IPS-11a (cell line): ENCODE results near the gene KDM2A.
"Not testable (repeated sequence)": the region's sequence is repeated elsewhere in the genome, so short reads cannot be mapped to it uniquely, and the experiment has no call there.

Source experiments
- H3K4me3 ChIP-seq: one replicate; pipeline ENCODE4 v1.5.1; 2013; ENCODE audit warnings: low read depth, low read length, control low read depth

KDM2A gene

DNA sequence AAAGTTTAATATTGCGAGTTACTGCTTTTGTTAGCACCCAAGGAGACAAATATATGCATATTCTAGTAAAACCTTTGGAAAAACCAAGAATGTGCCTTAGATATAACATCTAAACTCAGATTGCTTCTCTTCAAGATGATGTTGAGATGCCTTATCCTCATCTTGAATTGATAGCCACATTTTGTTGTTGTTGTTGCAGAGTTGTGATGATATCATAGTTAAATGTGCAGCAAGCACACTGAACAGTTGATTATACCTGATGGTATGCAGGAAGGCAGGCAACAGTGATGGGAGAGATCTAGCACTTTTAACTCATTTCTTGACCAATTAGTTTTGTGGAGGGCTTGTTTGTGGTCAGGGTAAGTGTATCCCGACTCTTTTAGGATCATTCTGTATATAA, 48.0 kb downstream of the KDM2A start:
- no peak overlapping the region for H3K4me3 ChIP-seq

DNA sequence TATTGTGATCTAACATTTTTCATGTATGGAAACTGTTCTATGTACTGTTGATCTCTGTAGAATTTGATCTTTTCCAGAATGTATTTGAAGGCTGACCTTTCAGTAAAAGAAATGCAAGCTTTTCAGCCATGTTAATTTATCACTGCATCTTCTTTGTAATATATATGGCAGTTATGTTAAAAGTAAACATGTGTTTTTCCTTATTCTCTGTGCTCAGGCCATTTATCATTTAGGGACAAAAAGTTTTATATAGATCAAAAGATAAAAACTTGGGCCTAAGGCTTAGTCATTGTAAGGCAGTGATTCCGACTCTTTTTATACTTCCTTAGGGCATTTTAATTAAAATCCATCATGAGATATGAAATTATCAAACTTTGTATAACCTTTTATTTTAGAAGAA, 48.7 kb downstream of the KDM2A start:
- H3K4me3 ChIP-seq = no peak overlapping the region

DNA sequence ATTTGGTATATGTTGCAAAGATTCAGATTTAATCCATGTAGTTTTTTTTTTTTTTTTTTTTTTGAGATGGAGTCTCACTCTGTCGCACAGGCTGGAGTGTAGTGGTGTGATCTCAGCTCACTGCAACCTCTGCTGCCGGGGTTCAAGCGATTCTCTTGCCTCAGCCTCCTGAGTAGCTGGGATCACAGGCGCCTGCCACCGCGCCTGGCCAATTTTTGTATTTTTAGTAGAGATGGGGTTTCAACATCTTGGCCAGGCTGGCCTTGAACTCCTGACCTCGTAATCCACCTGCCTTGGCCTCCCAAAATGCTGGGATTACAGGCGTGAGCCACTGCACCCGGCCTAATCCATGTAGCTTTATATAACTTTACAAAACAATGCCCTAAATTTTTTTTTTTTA, 49.8 kb downstream of the KDM2A start:
- H3K4me3 ChIP-seq = not testable (repeated sequence)

DNA sequence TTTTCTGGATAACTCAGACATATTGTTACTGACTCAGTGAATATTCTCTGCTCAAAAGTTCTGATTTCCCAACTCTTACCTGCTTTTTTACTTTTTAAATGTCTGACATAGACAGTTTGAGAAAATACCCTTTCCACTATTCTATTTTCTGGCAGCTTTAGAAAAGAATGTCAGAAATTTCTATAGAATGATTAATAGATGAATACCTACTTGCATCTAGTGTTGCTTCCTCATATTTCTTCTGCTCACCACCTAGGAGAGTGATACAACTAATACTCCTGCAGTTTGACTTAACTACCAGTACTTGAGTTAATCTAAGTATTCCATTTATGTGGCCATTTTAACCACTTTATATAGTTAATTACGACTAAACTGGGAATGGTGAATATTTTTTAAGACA, 55.2 kb downstream of the KDM2A start:
- no peak overlapping the region for H3K4me3 ChIP-seq

DNA sequence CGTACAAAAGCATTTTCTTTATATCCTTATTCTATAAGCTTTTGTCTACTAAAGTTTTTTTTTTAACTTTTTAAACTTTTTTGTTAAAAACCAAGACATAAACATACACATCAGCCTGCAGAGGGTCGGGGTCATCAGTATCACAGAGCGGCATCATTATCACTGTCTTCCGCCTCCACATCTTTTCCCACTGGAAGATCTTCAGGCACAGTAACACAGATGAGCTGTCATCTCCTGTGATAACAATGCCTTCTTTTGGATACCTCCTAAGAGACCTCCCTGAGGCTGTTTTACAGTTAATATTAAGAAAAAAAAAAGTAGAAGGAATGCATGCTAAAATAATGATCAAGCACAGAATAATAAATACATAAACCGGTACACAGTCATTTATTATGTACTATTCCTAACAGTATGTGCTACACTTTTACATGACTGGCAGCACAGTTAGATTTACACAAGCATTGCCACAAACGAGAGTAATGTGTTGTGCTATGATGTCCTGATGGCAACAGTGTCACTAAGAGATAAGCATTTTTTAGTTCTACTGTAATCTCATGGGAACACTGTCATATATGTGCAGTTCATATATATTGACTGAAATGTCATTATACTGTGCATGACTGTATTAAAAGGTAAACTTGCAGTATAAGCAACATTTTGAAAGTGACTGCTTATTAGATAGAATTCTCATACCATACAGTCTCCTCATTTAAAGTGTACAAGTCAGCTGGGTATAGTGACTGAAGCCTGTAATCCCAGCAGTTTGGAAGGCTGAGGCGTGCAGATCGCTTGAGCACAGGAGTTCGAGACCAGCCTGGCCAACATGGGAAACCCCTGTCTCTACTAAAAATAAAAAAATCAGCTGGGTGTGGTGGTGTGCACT, 58.6 kb downstream of the KDM2A start:
- H3K4me3 ChIP-seq = no peak overlapping the region

GRCh38 chr11:67178421-67178820, 59.4 kb downstream of the KDM2A start:
- no peak overlapping the region for H3K4me3 ChIP-seq

DNA sequence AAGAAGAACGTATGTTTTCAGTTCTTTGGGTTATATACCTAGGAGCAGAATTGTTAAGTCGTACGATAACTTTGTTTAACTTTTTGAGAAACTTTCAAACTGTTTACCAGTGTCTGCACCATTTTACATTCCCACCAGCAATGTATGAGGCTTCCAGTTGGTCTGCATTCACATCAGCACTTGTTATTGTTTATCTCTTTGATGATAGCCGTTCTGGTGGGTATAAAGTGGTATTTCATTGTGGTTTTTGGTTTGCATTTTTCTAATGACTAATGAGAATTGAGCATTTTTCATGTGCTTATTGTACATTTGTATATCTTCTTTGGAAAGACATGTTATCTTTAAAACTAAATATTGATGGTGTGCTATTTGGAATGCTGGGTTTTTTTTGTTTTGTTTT, 59.8 kb downstream of the KDM2A start:
- no peak overlapping the region for H3K4me3 ChIP-seq

GRCh38 chr11:67179892-67180490, 60.9 kb downstream of the KDM2A start:
- H3K4me3 ChIP-seq = no peak overlapping the region

- H3K4me3 ChIP-seq = no peak overlapping the region
These were observed 75.0 kb downstream of the KDM2A start for GRCh38 chr11:67194096-67194495.

GRCh38 chr11:67195971-67196456, 77.0 kb downstream of the KDM2A start:
- H3K4me3 ChIP-seq = no peak overlapping the region

DNA sequence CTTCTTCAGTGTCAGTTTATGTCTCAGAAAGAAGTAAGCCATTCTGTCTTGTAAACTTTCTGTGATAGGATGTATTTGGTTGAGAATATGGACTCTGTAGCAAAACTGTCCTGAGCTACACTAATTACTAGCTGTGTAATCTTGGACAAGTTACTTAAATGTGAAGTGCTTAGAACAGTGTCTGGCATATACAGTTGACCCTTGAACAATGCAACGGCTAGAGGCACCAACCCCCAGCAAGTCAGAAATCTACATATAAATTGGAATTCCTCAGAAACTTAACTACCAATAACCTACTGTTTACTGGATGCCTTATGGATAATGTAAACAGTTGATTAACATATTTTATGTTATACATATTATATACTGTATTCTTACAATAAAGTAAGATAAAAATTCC, 78.5 kb downstream of the KDM2A start:
- no peak overlapping the region for H3K4me3 ChIP-seq

DNA sequence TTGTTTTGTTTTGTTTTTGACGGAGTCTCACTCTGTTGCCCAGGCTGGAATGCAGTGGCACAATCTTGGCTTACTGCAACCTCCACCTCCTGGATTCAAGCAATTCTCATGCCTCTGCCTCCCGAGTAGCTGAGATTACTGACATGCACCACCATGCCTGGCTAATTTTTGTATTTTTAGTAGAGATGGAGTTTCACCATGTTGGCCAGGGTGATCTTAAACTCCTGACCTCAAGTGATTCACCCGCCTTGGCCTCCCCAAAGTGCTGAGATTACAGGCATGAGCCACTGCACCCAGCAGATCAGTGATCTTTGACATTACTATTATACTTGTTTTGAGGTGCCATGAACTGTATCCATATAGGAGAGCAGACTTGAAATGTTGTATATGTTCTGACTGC, 79.7 kb downstream of the KDM2A start:
- not testable (repeated sequence) for H3K4me3 ChIP-seq

DNA sequence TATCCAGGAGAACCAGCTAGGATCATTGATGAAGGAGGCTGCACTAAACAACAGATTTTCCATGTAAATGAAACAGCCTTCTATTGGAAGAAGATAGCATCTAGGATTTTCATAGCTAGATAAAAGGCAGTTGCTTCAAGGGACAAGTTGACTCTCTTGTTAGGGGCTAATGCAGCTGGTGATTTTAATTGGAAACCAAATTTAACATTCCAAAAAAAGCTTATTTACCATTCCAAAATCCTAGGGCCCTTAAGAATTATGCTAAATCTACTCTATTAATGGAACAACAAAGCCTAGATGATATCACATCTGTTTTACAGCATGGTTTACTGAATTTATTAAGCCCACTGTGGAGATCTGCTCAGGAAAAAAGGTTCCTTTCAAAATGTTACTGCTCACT, 80.7 kb downstream of the KDM2A start:
- H3K4me3 ChIP-seq = no peak overlapping the region

- no peak overlapping the region for H3K4me3 ChIP-seq
These were observed 83.0 kb downstream of the KDM2A start for GRCh38 chr11:67202028-67202427.

- no peak overlapping the region for H3K4me3 ChIP-seq
These were observed 85.8 kb downstream of the KDM2A start for GRCh38 chr11:67204822-67205221.

- not testable (repeated sequence) for H3K4me3 ChIP-seq
These were observed 90.2 kb downstream of the KDM2A start for GRCh38 chr11:67209222-67209621.

- no peak overlapping the region for H3K4me3 ChIP-seq
These were observed 92.8 kb downstream of the KDM2A start for GRCh38 chr11:67211656-67212436.

- no peak overlapping the region for H3K4me3 ChIP-seq
These were observed 94.1 kb downstream of the KDM2A start for GRCh38 chr11:67213178-67213621.

- no peak overlapping the region for H3K4me3 ChIP-seq
These were observed 108.7 kb downstream of the KDM2A start for GRCh38 chr11:67227726-67228125.

GRCh38 chr11:67230406-67230805, 111.3 kb downstream of the KDM2A start:
- H3K4me3 ChIP-seq = no peak overlapping the region

GRCh38 chr11:67230886-67231285, 111.8 kb downstream of the KDM2A start:
- H3K4me3 ChIP-seq = no peak overlapping the region
